Measurements from ENCODE around the gene CPNE1. TPM values are rescaled to one million over a fixed set of nuclear protein-coding genes. Genes with fewer than 3 reads are reported as not detected.

The CPNE1 gene
- total RNA-seq, 1 experiment from 2014 or later = 217 TPM

DNA sequence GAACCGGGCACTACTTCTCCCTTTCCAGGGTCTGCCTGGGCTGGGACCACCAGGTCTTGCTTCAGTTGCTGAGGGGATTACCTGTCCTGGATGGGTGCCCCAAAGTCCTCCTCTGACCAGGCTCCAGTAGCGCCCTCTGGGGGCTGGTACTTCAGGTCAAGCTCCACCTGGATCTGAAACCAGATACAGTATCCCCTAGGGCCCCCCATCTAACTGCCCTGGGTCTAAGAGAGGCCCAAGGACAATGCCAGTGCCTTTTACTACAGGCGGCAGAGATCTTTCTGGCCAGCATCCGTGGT is 60.3 kb downstream of the CPNE1 start:
- POLR2A ChIA-PET = no interaction called here
- in situ Hi-C loops (cut with HindIII; ENCODE audit: low pct_unique_long_range_greater_than_20kb, low sequenced_read_pairs) = no loop called here
- intact Hi-C loops (cut with micrococcal nuclease; ENCODE audit: unreplicated experiment) = no loop called here

DNA sequence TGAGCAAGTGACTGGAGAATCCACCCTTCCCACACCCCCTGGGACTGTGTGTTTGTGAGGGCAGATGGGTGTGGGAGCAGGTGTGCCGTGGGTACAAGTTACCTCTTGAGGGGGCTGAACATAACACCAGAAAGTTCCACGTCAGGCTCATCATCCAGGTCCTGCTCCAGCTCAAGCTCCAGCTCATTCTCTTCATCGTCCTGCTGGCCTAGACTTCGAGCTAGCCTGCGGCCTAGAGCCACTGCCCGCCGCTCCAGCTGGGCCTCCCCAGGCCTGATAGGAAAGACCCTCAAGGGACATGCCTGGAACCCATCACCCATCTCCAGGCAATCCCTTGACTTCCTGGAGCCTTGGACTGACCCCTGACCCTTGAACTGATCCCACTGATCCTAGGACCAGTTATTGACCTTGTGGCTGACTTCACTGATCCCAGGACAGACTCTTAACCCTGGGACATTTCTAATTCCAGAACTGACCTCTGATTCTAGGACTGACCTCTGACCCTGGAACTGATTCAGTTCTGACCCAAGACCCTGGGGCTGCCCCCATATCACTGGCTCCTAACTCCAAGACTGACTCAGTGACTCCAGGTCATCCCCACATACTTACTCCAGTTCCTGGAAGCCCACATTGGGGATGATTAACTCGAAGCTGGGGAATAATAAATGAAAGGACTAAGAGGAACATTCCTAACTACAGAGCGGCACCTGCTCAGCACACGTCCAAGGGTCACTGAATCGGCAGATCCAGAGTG is 60.8 kb downstream of the CPNE1 start:
- H3K27me3 ChIP-seq (ENCODE audit: control insufficient read depth, insufficient read depth, low read length) = no peaks in the 10 kb centered on the region
- ATAC-seq (no peak; the same call in 1 of the 2 replicates), DNase-seq (ENCODE audit: low read depth, low spot score) (no peak)
- H3K9me3 ChIP-seq (ENCODE audit: control insufficient read depth, insufficient read depth, low read depth, low read length) = no peaks in the 10 kb centered on the region
- H3K36me3 ChIP-seq (ENCODE audit: control insufficient read depth, insufficient read depth, low read length) = no peaks in the 10 kb centered on the region
- H3K27ac ChIP-seq (ENCODE audit: low read length) = no peak overlapping the region
- H3K4me3 ChIP-seq (ENCODE audit: low read depth in 2 of 2, low read length in 2 of 2) = no peak overlapping the region
- no peak for TF ChIP-seq SIN3A (IDR thresholded peaks at IDR 0.05; ENCODE audit: borderline replicate concordance, insufficient read depth, low read depth, low read length)
- TF ChIP-seq, protein P1, sequence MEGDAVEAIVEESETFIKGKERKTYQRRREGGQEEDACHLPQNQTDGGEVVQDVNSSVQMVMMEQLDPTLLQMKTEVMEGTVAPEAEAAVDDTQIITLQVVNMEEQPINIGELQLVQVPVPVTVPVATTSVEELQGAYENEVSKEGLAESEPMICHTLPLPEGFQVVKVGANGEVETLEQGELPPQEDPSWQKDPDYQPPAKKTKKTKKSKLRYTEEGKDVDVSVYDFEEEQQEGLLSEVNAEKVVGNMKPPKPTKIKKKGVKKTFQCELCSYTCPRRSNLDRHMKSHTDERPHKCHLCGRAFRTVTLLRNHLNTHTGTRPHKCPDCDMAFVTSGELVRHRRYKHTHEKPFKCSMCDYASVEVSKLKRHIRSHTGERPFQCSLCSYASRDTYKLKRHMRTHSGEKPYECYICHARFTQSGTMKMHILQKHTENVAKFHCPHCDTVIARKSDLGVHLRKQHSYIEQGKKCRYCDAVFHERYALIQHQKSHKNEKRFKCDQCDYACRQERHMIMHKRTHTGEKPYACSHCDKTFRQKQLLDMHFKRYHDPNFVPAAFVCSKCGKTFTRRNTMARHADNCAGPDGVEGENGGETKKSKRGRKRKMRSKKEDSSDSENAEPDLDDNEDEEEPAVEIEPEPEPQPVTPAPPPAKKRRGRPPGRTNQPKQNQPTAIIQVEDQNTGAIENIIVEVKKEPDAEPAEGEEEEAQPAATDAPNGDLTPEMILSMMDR (IDR thresholded peaks at IDR 0.05) = no peak
- TF ChIP-seq POLR2AphosphoS5 (IDR thresholded peaks at IDR 0.05; ENCODE audit: low read depth, low read length) = no peak
- TF ChIP-seq, protein P2, sequence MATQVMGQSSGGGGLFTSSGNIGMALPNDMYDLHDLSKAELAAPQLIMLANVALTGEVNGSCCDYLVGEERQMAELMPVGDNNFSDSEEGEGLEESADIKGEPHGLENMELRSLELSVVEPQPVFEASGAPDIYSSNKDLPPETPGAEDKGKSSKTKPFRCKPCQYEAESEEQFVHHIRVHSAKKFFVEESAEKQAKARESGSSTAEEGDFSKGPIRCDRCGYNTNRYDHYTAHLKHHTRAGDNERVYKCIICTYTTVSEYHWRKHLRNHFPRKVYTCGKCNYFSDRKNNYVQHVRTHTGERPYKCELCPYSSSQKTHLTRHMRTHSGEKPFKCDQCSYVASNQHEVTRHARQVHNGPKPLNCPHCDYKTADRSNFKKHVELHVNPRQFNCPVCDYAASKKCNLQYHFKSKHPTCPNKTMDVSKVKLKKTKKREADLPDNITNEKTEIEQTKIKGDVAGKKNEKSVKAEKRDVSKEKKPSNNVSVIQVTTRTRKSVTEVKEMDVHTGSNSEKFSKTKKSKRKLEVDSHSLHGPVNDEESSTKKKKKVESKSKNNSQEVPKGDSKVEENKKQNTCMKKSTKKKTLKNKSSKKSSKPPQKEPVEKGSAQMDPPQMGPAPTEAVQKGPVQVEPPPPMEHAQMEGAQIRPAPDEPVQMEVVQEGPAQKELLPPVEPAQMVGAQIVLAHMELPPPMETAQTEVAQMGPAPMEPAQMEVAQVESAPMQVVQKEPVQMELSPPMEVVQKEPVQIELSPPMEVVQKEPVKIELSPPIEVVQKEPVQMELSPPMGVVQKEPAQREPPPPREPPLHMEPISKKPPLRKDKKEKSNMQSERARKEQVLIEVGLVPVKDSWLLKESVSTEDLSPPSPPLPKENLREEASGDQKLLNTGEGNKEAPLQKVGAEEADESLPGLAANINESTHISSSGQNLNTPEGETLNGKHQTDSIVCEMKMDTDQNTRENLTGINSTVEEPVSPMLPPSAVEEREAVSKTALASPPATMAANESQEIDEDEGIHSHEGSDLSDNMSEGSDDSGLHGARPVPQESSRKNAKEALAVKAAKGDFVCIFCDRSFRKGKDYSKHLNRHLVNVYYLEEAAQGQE (IDR thresholded peaks at IDR 0.05; ENCODE audit: insufficient read depth in 1 of 2, low read depth in 2 of 2, low read length in 1 of 2) = no peak
- no peak for TF ChIP-seq TCF7L2 (IDR thresholded peaks at IDR 0.05; ENCODE audit: low read depth, low read length)
- ChIA-PET CTCF (interaction anchor here (0.6 kb wide), 3 partner anchors 82 to 1200 kb away, joined by 4 to 6 read pairs (median 6); no protein-coding TSS in a partner anchor), POLR2A (no interaction called here)
- BruUV-seq (replicated peaks) = no TSS peak
- H3K4me1 ChIP-seq (ENCODE audit: control insufficient read depth, insufficient read depth, low read length) = no peaks in the 10 kb centered on the region
- in situ Hi-C loops (cut with HindIII; ENCODE audit: low pct_unique_long_range_greater_than_20kb, low sequenced_read_pairs) = no loop called here
- intact Hi-C loops (cut with micrococcal nuclease; ENCODE audit: unreplicated experiment) = no loop called here

More for the DNA sequence above, 60.3 kb downstream of the CPNE1 start:
- no peak overlapping the region for H3K27ac ChIP-seq (ENCODE audit: low read length)
- DNase-seq (ENCODE audit: low read depth, low spot score) (no peak), ATAC-seq (no peak)
- no TSS peak for BruUV-seq (replicated peaks)
- no peak overlapping the region for H3K4me3 ChIP-seq (ENCODE audit: low read depth in 2 of 2, low read length in 2 of 2)
- H3K9me3 ChIP-seq (ENCODE audit: control insufficient read depth, insufficient read depth, low read depth, low read length) = no peaks in the 10 kb centered on the region
- no peaks in the 10 kb centered on the region for H3K27me3 ChIP-seq (ENCODE audit: control insufficient read depth, insufficient read depth, low read length)
- H3K4me1 ChIP-seq (ENCODE audit: control insufficient read depth, insufficient read depth, low read length) = no peaks in the 10 kb centered on the region
- CTCF ChIA-PET = interaction anchor here (0.6 kb wide), 3 partner anchors 82 to 1200 kb away, joined by 4 to 6 read pairs (median 6); no protein-coding TSS in a partner anchor
- TF ChIP-seq, protein P1 (IDR thresholded peaks at IDR 0.05) = no peak
- TF ChIP-seq TCF7L2 (IDR thresholded peaks at IDR 0.05; ENCODE audit: low read depth, low read length) (no peak), SIN3A (IDR thresholded peaks at IDR 0.05; ENCODE audit: borderline replicate concordance, insufficient read depth, low read depth, low read length) (no peak), POLR2AphosphoS5 (IDR thresholded peaks at IDR 0.05; ENCODE audit: low read depth, low read length) (no peak)
- TF ChIP-seq, protein P2 (IDR thresholded peaks at IDR 0.05; ENCODE audit: insufficient read depth in 1 of 2, low read depth in 2 of 2, low read length in 1 of 2) = no peak
- no peaks in the 10 kb centered on the region for H3K36me3 ChIP-seq (ENCODE audit: control insufficient read depth, insufficient read depth, low read length)
